Measurements from ENCODE around the gene PDK1.

Gene PDK1

DNA sequence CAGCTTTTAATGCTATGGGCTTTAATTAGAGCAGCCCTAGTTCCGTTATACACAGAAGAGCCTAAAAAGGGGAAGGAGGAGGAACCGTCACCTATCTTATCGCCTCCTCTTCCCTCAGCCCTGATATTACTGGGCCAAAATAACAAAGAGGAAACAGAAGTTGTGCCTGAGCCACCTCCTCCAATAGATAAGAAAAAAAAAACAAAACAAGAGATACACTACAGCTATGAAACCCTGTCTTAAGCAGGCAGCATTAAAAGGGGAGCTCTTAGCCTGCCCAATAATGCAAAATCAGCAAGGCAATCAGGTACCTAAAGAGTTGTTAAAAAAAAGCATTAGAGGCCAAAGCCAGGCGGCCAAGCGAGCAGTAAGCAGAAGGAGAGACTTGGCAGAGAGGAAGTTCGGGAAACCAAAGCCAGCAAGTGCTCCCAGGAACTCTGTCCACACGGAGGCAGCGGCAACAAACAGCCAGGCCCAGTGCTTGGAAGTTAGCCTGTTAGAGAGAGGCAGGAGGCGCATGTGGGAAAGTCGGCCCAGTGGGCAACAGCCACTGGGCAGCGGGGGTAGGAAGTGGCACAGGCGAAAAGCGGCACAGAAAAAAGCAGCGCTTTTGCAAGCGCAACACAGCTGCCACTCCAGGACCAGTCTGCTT is 41.8 kb upstream of the PDK1 start:
- H3K27ac ChIP-seq (ENCODE audit: low read depth, low read length): no peak overlapping the region
- no peak overlapping the region for H3K4me3 ChIP-seq (ENCODE audit: insufficient read depth, low read length, poor library complexity, severe bottlenecking)
- H3K36me3 ChIP-seq (ENCODE audit: low read length): no peaks in the 10 kb centered on the region
- H3K9me3 ChIP-seq (ENCODE audit: insufficient read depth, low read length): peaks cover 16% of the 10 kb centered on the region; the same call in 1 of the 2 replicates
- no peaks in the 10 kb centered on the region for H3K79me2 ChIP-seq (ENCODE audit: insufficient read depth, low read length)
- H2AFZ ChIP-seq (ENCODE audit: low read depth, low read length, severe bottlenecking): no peak overlapping the region
- no peak overlapping the region for H3K4me2 ChIP-seq (ENCODE audit: low read depth, low read length, poor library complexity, severe bottlenecking)
- H3K9ac ChIP-seq (ENCODE audit: low read length): no peak overlapping the region
- no peaks in the 10 kb centered on the region for H4K20me1 ChIP-seq (ENCODE audit: low read depth, low read length)
- TF ChIP-seq EZH2phosphoT487 (conservative IDR thresholded peaks at IDR 0.05; ENCODE audit: low read length): no peak
- TF ChIP-seq, protein P1, sequence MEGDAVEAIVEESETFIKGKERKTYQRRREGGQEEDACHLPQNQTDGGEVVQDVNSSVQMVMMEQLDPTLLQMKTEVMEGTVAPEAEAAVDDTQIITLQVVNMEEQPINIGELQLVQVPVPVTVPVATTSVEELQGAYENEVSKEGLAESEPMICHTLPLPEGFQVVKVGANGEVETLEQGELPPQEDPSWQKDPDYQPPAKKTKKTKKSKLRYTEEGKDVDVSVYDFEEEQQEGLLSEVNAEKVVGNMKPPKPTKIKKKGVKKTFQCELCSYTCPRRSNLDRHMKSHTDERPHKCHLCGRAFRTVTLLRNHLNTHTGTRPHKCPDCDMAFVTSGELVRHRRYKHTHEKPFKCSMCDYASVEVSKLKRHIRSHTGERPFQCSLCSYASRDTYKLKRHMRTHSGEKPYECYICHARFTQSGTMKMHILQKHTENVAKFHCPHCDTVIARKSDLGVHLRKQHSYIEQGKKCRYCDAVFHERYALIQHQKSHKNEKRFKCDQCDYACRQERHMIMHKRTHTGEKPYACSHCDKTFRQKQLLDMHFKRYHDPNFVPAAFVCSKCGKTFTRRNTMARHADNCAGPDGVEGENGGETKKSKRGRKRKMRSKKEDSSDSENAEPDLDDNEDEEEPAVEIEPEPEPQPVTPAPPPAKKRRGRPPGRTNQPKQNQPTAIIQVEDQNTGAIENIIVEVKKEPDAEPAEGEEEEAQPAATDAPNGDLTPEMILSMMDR (IDR thresholded peaks at IDR 0.05; ENCODE audit: insufficient read depth, low read length, poor library complexity, severe bottlenecking): no peak
- H3K27me3 ChIP-seq (ENCODE audit: low read length): no peaks in the 10 kb centered on the region
- no peaks in the 10 kb centered on the region for H3F3A ChIP-seq (ENCODE audit: insufficient read depth)
- no peaks in the 10 kb centered on the region for H3K9me2 ChIP-seq (replicated peaks; ENCODE audit: insufficient read depth, low read length)

- Histone ChIP-seq H3K4me3 (ENCODE audit: insufficient read depth, low read length, poor library complexity, severe bottlenecking) (no peak overlapping the region), H3K36me3 (ENCODE audit: low read length) (no peaks in the 10 kb centered on the region), H4K20me1 (ENCODE audit: low read depth, low read length) (no peaks in the 10 kb centered on the region), H3K9ac (ENCODE audit: low read length) (no peak overlapping the region), H3K27ac (ENCODE audit: low read depth, low read length) (no peak overlapping the region), H3K4me2 (ENCODE audit: low read depth, low read length, poor library complexity, severe bottlenecking) (no peak overlapping the region), H3K79me2 (ENCODE audit: insufficient read depth, low read length) (no peaks in the 10 kb centered on the region), H3K9me2 (replicated peaks; ENCODE audit: insufficient read depth, low read length) (no peaks in the 10 kb centered on the region), H3F3A (ENCODE audit: insufficient read depth) (no peaks in the 10 kb centered on the region), H3K9me3 (ENCODE audit: insufficient read depth, low read length) (peaks cover 31% of the 10 kb centered on the region; the same call in 1 of the 2 replicates), H2AFZ (ENCODE audit: low read depth, low read length, severe bottlenecking) (no peak overlapping the region), H3K27me3 (ENCODE audit: low read length) (no peaks in the 10 kb centered on the region)
- no peak for TF ChIP-seq EZH2phosphoT487 (conservative IDR thresholded peaks at IDR 0.05; ENCODE audit: low read length)
- TF ChIP-seq, protein P1 (IDR thresholded peaks at IDR 0.05; ENCODE audit: insufficient read depth, low read length, poor library complexity, severe bottlenecking): no peak
Observed at GRCh38 chr2:172516299-172516698, 39.6 kb upstream of the PDK1 start.

DNA sequence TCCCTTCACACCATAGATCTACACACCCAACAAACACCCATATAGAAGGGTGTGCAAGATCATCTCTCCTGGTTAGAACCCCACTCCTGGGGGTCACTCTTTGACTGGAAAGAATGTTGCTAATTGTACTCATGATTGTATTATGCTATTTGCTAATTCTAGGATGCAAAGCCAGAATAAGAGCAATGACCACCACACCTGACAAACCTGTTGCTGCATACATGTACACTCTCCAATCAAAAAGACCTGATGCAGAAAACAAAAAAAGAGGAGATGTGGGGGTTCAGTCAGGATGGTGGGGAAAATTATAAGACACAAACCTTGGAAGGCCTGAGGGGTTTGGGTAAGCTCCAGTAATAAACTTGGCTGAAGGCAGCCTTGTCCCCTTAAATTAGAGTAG is 36.9 kb upstream of the PDK1 start:
- Histone ChIP-seq H3K36me3 (ENCODE audit: low read length) (no peaks in the 10 kb centered on the region), H3K4me2 (ENCODE audit: low read depth, low read length, poor library complexity, severe bottlenecking) (no peak overlapping the region), H3K9ac (ENCODE audit: low read length) (no peak overlapping the region), H2AFZ (ENCODE audit: low read depth, low read length, severe bottlenecking) (no peak overlapping the region), H3K4me3 (ENCODE audit: insufficient read depth, low read length, poor library complexity, severe bottlenecking) (no peak overlapping the region), H4K20me1 (ENCODE audit: low read depth, low read length) (no peaks in the 10 kb centered on the region), H3K9me3 (ENCODE audit: insufficient read depth, low read length) (peaks cover 17% of the 10 kb centered on the region; the same call in 1 of the 2 replicates), H3K27me3 (ENCODE audit: low read length) (no peaks in the 10 kb centered on the region), H3K27ac (ENCODE audit: low read depth, low read length) (no peak overlapping the region), H3F3A (ENCODE audit: insufficient read depth) (no peaks in the 10 kb centered on the region), H3K79me2 (ENCODE audit: insufficient read depth, low read length) (no peaks in the 10 kb centered on the region), H3K9me2 (replicated peaks; ENCODE audit: insufficient read depth, low read length) (no peaks in the 10 kb centered on the region)
- no peak for TF ChIP-seq EZH2phosphoT487 (conservative IDR thresholded peaks at IDR 0.05; ENCODE audit: low read length)
- TF ChIP-seq, protein P1 (IDR thresholded peaks at IDR 0.05; ENCODE audit: insufficient read depth, low read length, poor library complexity, severe bottlenecking): no peak

Measured in SU-DHL-6 (cell line).